ENCODE results near the gene NLGN1.

Gene NLGN1

GRCh38 chr3:174058804-174059203 is 661.3 kb downstream of the NLGN1 start:
- in situ Hi-C loops (cut with HindIII; ENCODE audit: low sequenced_read_pairs): no loop called here

- in situ Hi-C loops (cut with HindIII; ENCODE audit: low sequenced_read_pairs): no loop called here
These were observed 662.9 kb downstream of the NLGN1 start for GRCh38 chr3:174060431-174060830.

- in situ Hi-C loops (cut with HindIII; ENCODE audit: low sequenced_read_pairs): no loop called here
These were observed 663.6 kb downstream of the NLGN1 start for GRCh38 chr3:174061162-174061561.

GRCh38 chr3:174061731-174062130 is 664.2 kb downstream of the NLGN1 start:
- in situ Hi-C loops (cut with HindIII; ENCODE audit: low sequenced_read_pairs): no loop called here

- in situ Hi-C loops (cut with HindIII; ENCODE audit: low sequenced_read_pairs): no loop called here
These were observed 665.4 kb downstream of the NLGN1 start for GRCh38 chr3:174062923-174063322.

GRCh38 chr3:174068035-174068434 is 670.5 kb downstream of the NLGN1 start:
- in situ Hi-C loops (cut with HindIII; ENCODE audit: low sequenced_read_pairs): no loop called here

- in situ Hi-C loops (cut with HindIII; ENCODE audit: low sequenced_read_pairs): no loop called here
These were observed 675.1 kb downstream of the NLGN1 start for GRCh38 chr3:174072675-174073074.

- in situ Hi-C loops (cut with HindIII; ENCODE audit: low sequenced_read_pairs): no loop called here
These were observed 686.2 kb downstream of the NLGN1 start for GRCh38 chr3:174083706-174084105.

- in situ Hi-C loops (cut with HindIII; ENCODE audit: low sequenced_read_pairs): no loop called here
These were observed 692.0 kb downstream of the NLGN1 start for GRCh38 chr3:174089592-174089991.

GRCh38 chr3:174094669-174095068 is 697.1 kb downstream of the NLGN1 start:
- in situ Hi-C loops (cut with HindIII; ENCODE audit: low sequenced_read_pairs): no loop called here

- in situ Hi-C loops (cut with HindIII; ENCODE audit: low sequenced_read_pairs): no loop called here
These were observed 700.1 kb downstream of the NLGN1 start for GRCh38 chr3:174097686-174098085.

- in situ Hi-C loops (cut with HindIII; ENCODE audit: low sequenced_read_pairs): no loop called here
These were observed 701.2 kb downstream of the NLGN1 start for GRCh38 chr3:174098746-174099145.

GRCh38 chr3:174099724-174100123 is 702.2 kb downstream of the NLGN1 start:
- in situ Hi-C loops (cut with HindIII; ENCODE audit: low sequenced_read_pairs): no loop called here

GRCh38 chr3:174100744-174101143 is 703.2 kb downstream of the NLGN1 start:
- in situ Hi-C loops (cut with HindIII; ENCODE audit: low sequenced_read_pairs): no loop called here

GRCh38 chr3:174101244-174101643 is 703.7 kb downstream of the NLGN1 start:
- in situ Hi-C loops (cut with HindIII; ENCODE audit: low sequenced_read_pairs): no loop called here

- in situ Hi-C loops (cut with HindIII; ENCODE audit: low sequenced_read_pairs): no loop called here
These were observed 704.7 kb downstream of the NLGN1 start for GRCh38 chr3:174102274-174102673.

- in situ Hi-C loops (cut with HindIII; ENCODE audit: low sequenced_read_pairs): no loop called here
These were observed 705.3 kb downstream of the NLGN1 start for GRCh38 chr3:174102866-174103265.

- in situ Hi-C loops (cut with HindIII; ENCODE audit: low sequenced_read_pairs): no loop called here
These were observed 713.2 kb downstream of the NLGN1 start for GRCh38 chr3:174110761-174111160.

GRCh38 chr3:174111776-174112175 is 714.2 kb downstream of the NLGN1 start:
- in situ Hi-C loops (cut with HindIII; ENCODE audit: low sequenced_read_pairs): no loop called here

- in situ Hi-C loops (cut with HindIII; ENCODE audit: low sequenced_read_pairs): no loop called here
These were observed 718.9 kb downstream of the NLGN1 start for GRCh38 chr3:174116421-174116820.

GRCh38 chr3:174120997-174121396 is 723.5 kb downstream of the NLGN1 start:
- in situ Hi-C loops (cut with HindIII; ENCODE audit: low sequenced_read_pairs): no loop called here

GRCh38 chr3:174122411-174122810 is 724.9 kb downstream of the NLGN1 start:
- in situ Hi-C loops (cut with HindIII; ENCODE audit: low sequenced_read_pairs): no loop called here

- in situ Hi-C loops (cut with HindIII; ENCODE audit: low sequenced_read_pairs): no loop called here
These were observed 727.8 kb downstream of the NLGN1 start for GRCh38 chr3:174125267-174125824.

All from DLD1 (cell line).